Left ventricle myocardium inferior (tissue), 1 donor: Measurements from ENCODE around the gene KRT84. TPM values are rescaled to one million over a fixed set of nuclear protein-coding genes. Genes with fewer than 3 reads are reported as not detected.
"Not testable (repeated sequence)": the region's sequence is repeated elsewhere in the genome, so short reads cannot be mapped to it uniquely, and the experiment has no call there.

ENCODE experiments used
- DNase-seq: peaks from one replicate; pipeline ENCODE4 v3.0.0-alpha.2; 2020
- H3K27ac ChIP-seq: fragments of 200-600 bp; replicated peaks from 2 replicates; pipeline ENCODE4 v1.8.0; 2021
- H3K27me3 ChIP-seq: fragments of 200-600 bp; 2 replicates; pipeline ENCODE4 v1.8.0; 2021; ENCODE audit warnings: low read depth
- H3K36me3 ChIP-seq: fragments of 200-600 bp; 2 replicates; pipeline ENCODE4 v1.8.0; 2021
- H3K4me1 ChIP-seq: fragments of 200-600 bp; 2 replicates; pipeline ENCODE4 v1.8.0; 2021
- H3K4me3 ChIP-seq: fragments of 200-600 bp; 2 replicates; pipeline ENCODE4 v1.8.0; 2021; ENCODE audit warnings: mild to moderate bottlenecking, moderate library complexity
- H3K9me3 ChIP-seq: fragments of 200-600 bp; replicated peaks from 2 replicates; pipeline ENCODE4 v1.8.0; 2021
- CTCF ChIP-seq: fragments of 200-600 bp; IDR thresholded peaks from 2 replicates; pipeline ENCODE4 v1.8.0; 2021; ENCODE audit warnings: antibody characterized with exemption, mild to moderate bottlenecking, borderline replicate concordance
- intact Hi-C: fragments of 100-400 bp; cut with micrococcal nuclease; formaldehyde crosslinking; loops from one replicate; pipeline ENCODE4 v1.11.0; 2022
- total RNA-seq: library from RNA; stranded (reverse); fragmentation: NEBNext Ultra II Directional; extraction: Animal tissue kit (Norgen Biotek cat#: 25700); gene quantifications from one replicate; pipeline ENCODE4 v1.2.1, GENCODE V29; 2021
- donor health status: DM: no; HTN: yes; CAD: no; lungs with severe emphysema.

KRT84 gene
- total RNA-seq, 1 donor from 2014 or later, result not detected

GRCh38 chr12:52350021-52350620 lies 35.3 kb downstream of the KRT84 start:
- TF ChIP-seq CTCF, result no peak
- Histone ChIP-seq H3K9me3 (no peaks in the 10 kb centered on the region), H3K4me3 (no peak overlapping the region), H3K27ac (no peak overlapping the region), H3K27me3 (peaks cover 41% of the 10 kb centered on the region), H3K4me1 (peaks cover 27% of the 10 kb centered on the region), H3K36me3 (no peaks in the 10 kb centered on the region)
- DNase-seq, result no peak
- intact Hi-C loops, result no loop called here

- peaks cover 27% of the 10 kb centered on the region for H3K4me1 ChIP-seq
- H3K4me3 ChIP-seq, result no peak overlapping the region
- peaks cover under 1% of the 10 kb centered on the region for H3K9me3 ChIP-seq
- no peak for DNase-seq
- no peak for TF ChIP-seq CTCF
- peaks cover 39% of the 10 kb centered on the region for H3K27me3 ChIP-seq
- no peak overlapping the region for H3K27ac ChIP-seq
- intact Hi-C loops, result no loop called here
- H3K36me3 ChIP-seq, result no peaks in the 10 kb centered on the region
Measured at GRCh38 chr12:52349196-52349595, 36.3 kb downstream of the KRT84 start.

GRCh38 chr12:52347551-52348510 lies 37.6 kb downstream of the KRT84 start:
- Histone ChIP-seq H3K4me3 (no peak overlapping the region), H3K9me3 (peaks cover 14% of the 10 kb centered on the region), H3K27ac (no peak overlapping the region), H3K27me3 (peaks cover 29% of the 10 kb centered on the region), H3K4me1 (peaks cover 27% of the 10 kb centered on the region), H3K36me3 (no peaks in the 10 kb centered on the region)
- intact Hi-C loops, result no loop called here
- TF ChIP-seq CTCF, result no peak
- DNase-seq, result no peak

GRCh38 chr12:52347016-52347415 lies 38.4 kb downstream of the KRT84 start:
- no peak overlapping the region for H3K27ac ChIP-seq
- no peak for DNase-seq
- H3K9me3 ChIP-seq, result peaks cover 14% of the 10 kb centered on the region
- H3K4me3 ChIP-seq, result no peak overlapping the region
- peaks cover 27% of the 10 kb centered on the region for H3K4me1 ChIP-seq
- TF ChIP-seq CTCF, result no peak
- intact Hi-C loops, result no loop called here
- H3K27me3 ChIP-seq, result peaks cover 32% of the 10 kb centered on the region
- H3K36me3 ChIP-seq, result no peaks in the 10 kb centered on the region

GRCh38 chr12:52346593-52346992 lies 38.9 kb downstream of the KRT84 start:
- H3K27ac ChIP-seq, result no peak overlapping the region
- H3K4me3 ChIP-seq, result no peak overlapping the region
- TF ChIP-seq CTCF, result no peak
- H3K27me3 ChIP-seq, result peaks cover 33% of the 10 kb centered on the region
- H3K4me1 ChIP-seq, result peaks cover 22% of the 10 kb centered on the region
- peaks cover 14% of the 10 kb centered on the region for H3K9me3 ChIP-seq
- H3K36me3 ChIP-seq, result no peaks in the 10 kb centered on the region
- intact Hi-C loops, result no loop called here
- DNase-seq, result no peak

- intact Hi-C loops, H3K27ac ChIP-seq, DNase-seq, H3K36me3 ChIP-seq, H3K4me3 ChIP-seq: not testable (repeated sequence)
- Histone ChIP-seq H3K27me3 (peaks cover 30% of the 10 kb centered on the region), H3K9me3 (peaks cover 14% of the 10 kb centered on the region), H3K4me1 (peaks cover 19% of the 10 kb centered on the region)
Measured at GRCh38 chr12:52345041-52345440, 40.4 kb downstream of the KRT84 start.
